ENCODE measurements around the gene LTN1.

LTN1 gene

DNA sequence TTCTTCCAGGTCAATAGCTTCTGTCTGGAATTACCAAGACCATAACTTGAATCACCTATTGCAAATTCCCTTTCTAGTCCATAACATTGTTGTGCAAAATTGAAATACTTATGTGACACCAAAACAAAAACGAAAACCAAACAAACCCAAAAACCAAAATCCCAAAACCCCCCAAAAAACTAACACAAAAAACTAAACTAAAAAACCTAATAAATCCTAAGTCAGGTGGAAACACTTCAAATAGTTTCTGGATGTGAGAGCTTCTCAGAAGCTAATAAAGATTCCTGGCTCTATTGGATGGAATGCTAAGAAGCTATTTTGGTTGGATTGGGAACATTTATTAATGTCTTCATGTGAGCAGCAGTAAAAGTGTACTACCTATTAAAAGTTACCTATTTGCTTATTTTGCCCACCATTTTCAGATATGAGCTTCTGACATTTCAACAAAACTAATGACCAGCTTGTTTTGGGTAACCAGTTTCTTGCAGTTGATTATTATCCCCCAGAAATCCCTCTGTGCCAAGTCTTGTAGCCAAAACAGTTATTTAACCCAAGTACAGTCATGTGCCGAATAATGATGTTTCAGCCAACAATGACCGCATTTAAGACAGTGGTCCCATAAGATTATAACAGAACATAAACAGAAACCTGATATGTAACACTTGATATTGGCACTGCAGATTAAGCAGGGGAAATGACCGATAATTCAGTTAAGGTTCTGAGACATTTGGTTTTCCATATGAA lies 76.4 kb downstream of the LTN1 start:
- Histone ChIP-seq H3K9ac (ENCODE audit: low read depth, low read length) (no peak overlapping the region), H3K27me3 (ENCODE audit: control insufficient read depth, insufficient read depth, low read length) (no peaks in the 10 kb centered on the region), H3K36me3 (ENCODE audit: control insufficient read depth, insufficient read depth, low read length) (no peaks in the 10 kb centered on the region), H3K4me1 (ENCODE audit: control insufficient read depth, insufficient read depth, low read length) (no peaks in the 10 kb centered on the region), H3K4me3 (ENCODE audit: low read depth, low read length) (no peak overlapping the region), H3K9me3 (ENCODE audit: control insufficient read depth, insufficient read depth, low read length) (no peaks in the 10 kb centered on the region)

DNA sequence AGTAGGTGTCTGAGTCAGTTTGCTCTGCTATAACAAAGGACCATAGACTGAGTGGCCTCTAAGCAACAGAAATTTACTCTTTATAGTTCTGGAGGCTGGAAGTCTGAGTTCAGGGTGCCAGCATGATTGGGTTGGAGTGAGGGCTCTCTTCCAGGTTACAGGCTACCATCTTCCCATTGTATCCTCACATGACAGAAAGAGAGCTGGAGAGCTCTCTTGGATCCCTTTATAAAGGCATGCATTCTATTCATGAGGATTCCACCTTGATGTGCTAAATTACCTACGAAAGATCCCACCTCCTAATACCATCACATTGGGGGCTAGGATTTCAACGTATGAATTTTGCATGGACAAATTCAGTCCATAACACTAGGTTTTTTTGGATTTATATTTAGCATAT lies 79.6 kb downstream of the LTN1 start:
- H3K9me3 ChIP-seq (ENCODE audit: control insufficient read depth, insufficient read depth, low read length): no peaks in the 10 kb centered on the region
- H3K4me1 ChIP-seq (ENCODE audit: control insufficient read depth, insufficient read depth, low read length): no peaks in the 10 kb centered on the region
- no peaks in the 10 kb centered on the region for H3K36me3 ChIP-seq (ENCODE audit: control insufficient read depth, insufficient read depth, low read length)
- no peaks in the 10 kb centered on the region for H3K27me3 ChIP-seq (ENCODE audit: control insufficient read depth, insufficient read depth, low read length)
- H3K4me3 ChIP-seq (ENCODE audit: low read depth, low read length): no peak overlapping the region
- no peak overlapping the region for H3K9ac ChIP-seq (ENCODE audit: low read depth, low read length)

DNA sequence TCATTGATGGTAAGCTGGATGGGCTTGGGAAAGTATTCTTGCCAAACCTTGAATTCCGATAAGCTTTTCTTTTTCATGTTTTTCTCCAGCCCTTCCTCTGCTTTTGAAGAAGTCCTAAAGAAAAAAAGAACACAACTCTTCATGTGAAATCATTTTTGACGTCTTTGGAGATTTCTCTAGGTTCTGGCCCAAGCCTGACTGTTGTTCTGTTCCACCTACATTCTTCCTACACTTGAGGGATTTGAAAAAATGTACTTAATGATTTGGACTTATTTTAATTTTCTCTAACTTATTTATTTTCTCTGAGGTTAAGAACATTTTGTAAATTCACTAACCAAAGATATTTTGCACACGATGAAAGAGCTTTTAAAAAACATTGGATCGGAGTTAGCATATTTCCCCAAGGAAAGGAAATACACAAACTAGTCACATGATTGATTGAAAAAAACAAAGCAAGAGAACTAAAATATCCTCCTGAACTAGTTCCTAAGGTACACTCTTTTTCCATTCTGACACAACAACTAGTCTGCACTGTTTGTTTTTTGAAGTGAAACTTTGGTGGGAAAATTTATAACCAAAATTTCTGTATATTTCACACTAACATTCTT lies 82.3 kb downstream of the LTN1 start:
- Histone ChIP-seq H3K36me3 (ENCODE audit: control insufficient read depth, insufficient read depth, low read length) (no peaks in the 10 kb centered on the region), H3K27me3 (ENCODE audit: control insufficient read depth, insufficient read depth, low read length) (no peaks in the 10 kb centered on the region), H3K9me3 (ENCODE audit: control insufficient read depth, insufficient read depth, low read length) (no peaks in the 10 kb centered on the region), H3K4me3 (ENCODE audit: low read depth, low read length) (no peak overlapping the region), H3K4me1 (ENCODE audit: control insufficient read depth, insufficient read depth, low read length) (no peaks in the 10 kb centered on the region), H3K9ac (ENCODE audit: low read depth, low read length) (no peak overlapping the region)

GRCh38 chr21:28908351-28908750 lies 84.3 kb downstream of the LTN1 start:
- Histone ChIP-seq H3K27me3 (ENCODE audit: control insufficient read depth, insufficient read depth, low read length) (no peaks in the 10 kb centered on the region), H3K36me3 (ENCODE audit: control insufficient read depth, insufficient read depth, low read length) (no peaks in the 10 kb centered on the region), H3K4me3 (ENCODE audit: low read depth, low read length) (no peak overlapping the region), H3K9me3 (ENCODE audit: control insufficient read depth, insufficient read depth, low read length) (no peaks in the 10 kb centered on the region), H3K4me1 (ENCODE audit: control insufficient read depth, insufficient read depth, low read length) (no peaks in the 10 kb centered on the region), H3K9ac (ENCODE audit: low read depth, low read length) (no peak overlapping the region)

DNA sequence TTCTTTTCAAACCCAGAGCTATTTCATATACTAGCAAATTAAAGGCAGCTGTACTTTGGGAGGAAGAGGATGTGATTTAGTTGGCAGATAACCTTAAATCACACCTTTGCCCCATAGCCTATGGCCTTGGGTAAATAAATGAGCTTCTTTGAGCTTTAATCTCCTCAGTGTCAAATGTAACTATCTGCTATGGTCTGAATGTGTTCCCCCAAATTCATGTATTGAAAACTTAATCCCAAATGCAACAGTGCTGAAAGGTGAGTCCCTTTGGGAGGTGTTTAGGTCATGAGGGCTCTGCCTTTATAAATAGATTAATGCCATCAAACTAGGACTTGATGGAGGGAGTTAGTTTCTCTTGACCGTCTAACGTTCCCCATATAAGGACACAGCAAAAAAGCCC lies 85.8 kb downstream of the LTN1 start:
- no peaks in the 10 kb centered on the region for H3K9me3 ChIP-seq (ENCODE audit: control insufficient read depth, insufficient read depth, low read length)
- no peaks in the 10 kb centered on the region for H3K27me3 ChIP-seq (ENCODE audit: control insufficient read depth, insufficient read depth, low read length)
- no peak overlapping the region for H3K4me3 ChIP-seq (ENCODE audit: low read depth, low read length)
- no peak overlapping the region for H3K9ac ChIP-seq (ENCODE audit: low read depth, low read length)
- H3K36me3 ChIP-seq (ENCODE audit: control insufficient read depth, insufficient read depth, low read length): no peaks in the 10 kb centered on the region
- H3K4me1 ChIP-seq (ENCODE audit: control insufficient read depth, insufficient read depth, low read length): no peaks in the 10 kb centered on the region

- Histone ChIP-seq H3K9me3 (ENCODE audit: control insufficient read depth, insufficient read depth, low read length) (no peaks in the 10 kb centered on the region), H3K4me1 (ENCODE audit: control insufficient read depth, insufficient read depth, low read length) (no peaks in the 10 kb centered on the region), H3K36me3 (ENCODE audit: control insufficient read depth, insufficient read depth, low read length) (no peaks in the 10 kb centered on the region), H3K4me3 (ENCODE audit: low read depth, low read length) (no peak overlapping the region), H3K27me3 (ENCODE audit: control insufficient read depth, insufficient read depth, low read length) (no peaks in the 10 kb centered on the region), H3K9ac (ENCODE audit: low read depth, low read length) (no peak overlapping the region)
These were observed 86.4 kb downstream of the LTN1 start for GRCh38 chr21:28906236-28906635.

- no peaks in the 10 kb centered on the region for H3K9me3 ChIP-seq (ENCODE audit: control insufficient read depth, insufficient read depth, low read length)
- H3K9ac ChIP-seq (ENCODE audit: low read depth, low read length): no peak overlapping the region
- H3K27me3 ChIP-seq (ENCODE audit: control insufficient read depth, insufficient read depth, low read length): no peaks in the 10 kb centered on the region
- no peaks in the 10 kb centered on the region for H3K4me1 ChIP-seq (ENCODE audit: control insufficient read depth, insufficient read depth, low read length)
- H3K36me3 ChIP-seq (ENCODE audit: control insufficient read depth, insufficient read depth, low read length): no peaks in the 10 kb centered on the region
- no peak overlapping the region for H3K4me3 ChIP-seq (ENCODE audit: low read depth, low read length)
These were observed 87.7 kb downstream of the LTN1 start for GRCh38 chr21:28904961-28905435.

DNA sequence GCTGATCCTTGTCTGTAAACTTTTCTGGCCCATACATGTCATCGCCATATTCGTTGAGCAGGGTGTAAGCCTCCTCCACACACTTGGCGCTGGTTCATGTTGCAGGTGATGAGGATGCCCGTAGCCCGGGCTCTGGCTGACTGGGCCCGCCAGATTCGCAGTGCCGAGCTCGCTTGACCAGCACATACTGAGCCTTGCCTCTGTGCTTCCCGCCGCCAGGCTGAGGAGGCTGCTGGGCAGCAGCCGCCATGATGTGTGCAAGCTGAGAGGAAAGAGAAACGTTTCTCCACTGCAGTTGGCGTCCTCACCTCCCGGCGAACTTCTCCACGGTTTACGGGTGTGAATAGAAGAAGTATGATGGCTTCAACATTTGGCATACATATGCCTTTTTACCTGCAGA lies 89.2 kb downstream of the LTN1 start:
- Histone ChIP-seq H3K36me3 (ENCODE audit: control insufficient read depth, insufficient read depth, low read length) (no peaks in the 10 kb centered on the region), H3K4me3 (ENCODE audit: low read depth, low read length) (no peak overlapping the region), H3K27me3 (ENCODE audit: control insufficient read depth, insufficient read depth, low read length) (no peaks in the 10 kb centered on the region), H3K9ac (ENCODE audit: low read depth, low read length) (no peak overlapping the region), H3K4me1 (ENCODE audit: control insufficient read depth, insufficient read depth, low read length) (no peaks in the 10 kb centered on the region), H3K9me3 (ENCODE audit: control insufficient read depth, insufficient read depth, low read length) (no peaks in the 10 kb centered on the region)

DNA sequence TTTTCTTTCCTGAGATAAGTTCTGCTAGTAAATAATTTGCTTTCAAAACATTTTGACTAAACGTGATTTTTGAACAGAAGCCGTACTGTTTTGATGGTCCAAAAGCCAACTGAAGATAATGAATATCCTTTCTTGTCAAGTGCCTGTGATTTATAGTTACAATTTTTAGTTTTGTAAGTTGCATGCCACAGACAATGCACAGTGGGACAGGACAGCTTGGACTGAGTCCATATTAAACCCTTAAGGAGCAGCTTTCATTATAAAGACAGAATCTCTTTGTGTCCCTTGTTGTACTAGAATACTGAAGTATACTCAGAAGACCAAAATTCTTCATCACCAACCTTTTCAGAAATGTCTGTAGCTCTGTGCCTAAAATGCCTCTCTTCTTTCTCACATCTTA lies 92.2 kb downstream of the LTN1 start:
- Histone ChIP-seq H3K4me1 (ENCODE audit: control insufficient read depth, insufficient read depth, low read length) (no peaks in the 10 kb centered on the region), H3K9me3 (ENCODE audit: control insufficient read depth, insufficient read depth, low read length) (no peaks in the 10 kb centered on the region), H3K36me3 (ENCODE audit: control insufficient read depth, insufficient read depth, low read length) (no peaks in the 10 kb centered on the region), H3K4me3 (ENCODE audit: low read depth, low read length) (no peak overlapping the region), H3K9ac (ENCODE audit: low read depth, low read length) (no peak overlapping the region), H3K27me3 (ENCODE audit: control insufficient read depth, insufficient read depth, low read length) (no peaks in the 10 kb centered on the region)

- Histone ChIP-seq H3K27me3 (ENCODE audit: control insufficient read depth, insufficient read depth, low read length) (no peaks in the 10 kb centered on the region), H3K9me3 (ENCODE audit: control insufficient read depth, insufficient read depth, low read length) (no peaks in the 10 kb centered on the region), H3K4me1 (ENCODE audit: control insufficient read depth, insufficient read depth, low read length) (no peaks in the 10 kb centered on the region), H3K4me3 (ENCODE audit: low read depth, low read length) (no peak overlapping the region), H3K36me3 (ENCODE audit: control insufficient read depth, insufficient read depth, low read length) (no peaks in the 10 kb centered on the region), H3K9ac (ENCODE audit: low read depth, low read length) (no peak overlapping the region)
These were observed 92.9 kb downstream of the LTN1 start for GRCh38 chr21:28899744-28900143.

DNA sequence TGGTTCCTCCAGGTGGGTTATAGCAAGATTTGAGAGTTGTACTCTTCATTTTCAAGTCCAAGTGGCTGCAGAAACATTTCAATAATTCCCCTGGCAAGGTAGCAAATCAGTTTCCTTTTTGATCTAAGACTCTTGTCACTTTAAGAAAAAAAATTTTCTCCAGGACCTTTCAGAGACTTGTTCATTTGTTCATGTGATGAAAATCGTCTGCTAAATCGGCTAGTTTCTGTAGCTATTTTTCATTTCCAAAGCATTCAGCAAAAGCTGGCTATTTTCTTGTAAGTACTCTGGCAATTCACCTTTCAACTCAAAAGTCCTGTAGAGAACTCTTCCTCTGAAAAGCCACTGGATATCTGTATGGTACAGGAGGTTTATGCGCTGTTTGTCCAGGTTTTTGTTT lies 93.5 kb downstream of the LTN1 start:
- Histone ChIP-seq H3K27me3 (ENCODE audit: control insufficient read depth, insufficient read depth, low read length) (no peaks in the 10 kb centered on the region), H3K9ac (ENCODE audit: low read depth, low read length) (no peak overlapping the region), H3K4me3 (ENCODE audit: low read depth, low read length) (no peak overlapping the region), H3K4me1 (ENCODE audit: control insufficient read depth, insufficient read depth, low read length) (no peaks in the 10 kb centered on the region), H3K9me3 (ENCODE audit: control insufficient read depth, insufficient read depth, low read length) (no peaks in the 10 kb centered on the region), H3K36me3 (ENCODE audit: control insufficient read depth, insufficient read depth, low read length) (no peaks in the 10 kb centered on the region)

- no peak overlapping the region for H3K9ac ChIP-seq (ENCODE audit: low read depth, low read length)
- no peaks in the 10 kb centered on the region for H3K36me3 ChIP-seq (ENCODE audit: control insufficient read depth, insufficient read depth, low read length)
- no peaks in the 10 kb centered on the region for H3K27me3 ChIP-seq (ENCODE audit: control insufficient read depth, insufficient read depth, low read length)
- H3K4me1 ChIP-seq (ENCODE audit: control insufficient read depth, insufficient read depth, low read length): no peaks in the 10 kb centered on the region
- no peak overlapping the region for H3K4me3 ChIP-seq (ENCODE audit: low read depth, low read length)
- no peaks in the 10 kb centered on the region for H3K9me3 ChIP-seq (ENCODE audit: control insufficient read depth, insufficient read depth, low read length)
These were observed 99.0 kb downstream of the LTN1 start for GRCh38 chr21:28893687-28894086.
